Lower lobe of right lung (tissue), 2 donors: ENCODE results near the gene MYO9A. TPM values are rescaled to one million over a fixed set of nuclear protein-coding genes. Genes with fewer than 3 reads are reported as not detected.

Source experiments
- ATAC-seq, 2 donors: fragments of 200-7000 bp; cut with Tn5 transposase; one replicate each; pipeline ENCODE4 v1.9.1; 2020 to 2022; ENCODE audit warnings: mild to moderate bottlenecking in 2 of 2, moderate library complexity in 2 of 2
- DNase-seq: peaks from one replicate; pipeline ENCODE4 v3.0.0-alpha.2; 2020
- H3K27ac ChIP-seq: fragments of 200-600 bp; one replicate; pipeline ENCODE4 v1.8.0; 2022
- H3K27me3 ChIP-seq: fragments of 200-600 bp; one replicate; pipeline ENCODE4 v1.8.0; 2022; ENCODE audit warnings: low read depth
- H3K36me3 ChIP-seq: fragments of 200-600 bp; one replicate; pipeline ENCODE4 v1.8.0; 2022; ENCODE audit warnings: mild to moderate bottlenecking
- H3K4me1 ChIP-seq: fragments of 200-600 bp; one replicate; pipeline ENCODE4 v1.8.0; 2022
- H3K4me3 ChIP-seq: fragments of 200-600 bp; one replicate; pipeline ENCODE4 v1.8.0; 2022; ENCODE audit warnings: mild to moderate bottlenecking
- H3K9me3 ChIP-seq: fragments of 200-600 bp; one replicate; pipeline ENCODE4 v1.8.0; 2022
- CTCF ChIP-seq: fragments of 200-600 bp; IDR thresholded peaks from one replicate; pipeline ENCODE4 v1.8.0; 2022; ENCODE audit warnings: antibody characterized with exemption, mild to moderate bottlenecking
- intact Hi-C: fragments of 100-400 bp; cut with DNase I; formaldehyde crosslinking; loops from one replicate; pipeline ENCODE4 v1.11.0; 2022
- total RNA-seq: library from RNA; stranded (reverse); fragmentation: NEBNext Ultra II Directional; extraction: Animal tissue kit (Norgen Biotek cat#: 25700); gene quantifications from one replicate; pipeline ENCODE4 v1.2.1, GENCODE V29; 2021
- donor health status: DM: no; HTN: yes; CAD: no; lungs with severe emphysema.

Gene MYO9A
- total RNA-seq, 1 donor from 2014 or later, result 73.8 TPM

- DNase-seq (no peak), ATAC-seq (no peak)
- Histone ChIP-seq H3K27me3 (no peaks in the 10 kb centered on the region), H3K4me3 (no peak overlapping the region), H3K9me3 (no peaks in the 10 kb centered on the region), H3K4me1 (peaks cover 6% of the 10 kb centered on the region), H3K36me3 (no peaks in the 10 kb centered on the region), H3K27ac (no peak overlapping the region)
- no peak for TF ChIP-seq CTCF
- intact Hi-C loops, result no loop called here
Measured at GRCh38 chr15:72099155-72099554, 18.8 kb downstream of the MYO9A start.

- no peak for TF ChIP-seq CTCF
- Histone ChIP-seq H3K36me3 (no peaks in the 10 kb centered on the region), H3K4me1 (no peaks in the 10 kb centered on the region), H3K27ac (no peak overlapping the region), H3K27me3 (no peaks in the 10 kb centered on the region), H3K9me3 (no peaks in the 10 kb centered on the region), H3K4me3 (no peak overlapping the region)
- intact Hi-C loops, result no loop called here
- ATAC-seq (no peak), DNase-seq (no peak)
Measured at GRCh38 chr15:72098040-72098439, 19.9 kb downstream of the MYO9A start.

- no peaks in the 10 kb centered on the region for H3K36me3 ChIP-seq
- H3K4me3 ChIP-seq, result no peak overlapping the region
- no peak for ATAC-seq
- intact Hi-C loops, result no loop called here
- no peaks in the 10 kb centered on the region for H3K9me3 ChIP-seq
- TF ChIP-seq CTCF, result no peak
- no peaks in the 10 kb centered on the region for H3K27me3 ChIP-seq
- no peak overlapping the region for H3K27ac ChIP-seq
- H3K4me1 ChIP-seq, result no peaks in the 10 kb centered on the region
- DNase-seq, result no peak
Measured at GRCh38 chr15:72096796-72097195, 21.2 kb downstream of the MYO9A start.

GRCh38 chr15:72092691-72093090 lies 25.3 kb downstream of the MYO9A start:
- no peak overlapping the region for H3K27ac ChIP-seq
- H3K4me3 ChIP-seq, result no peak overlapping the region
- no peak for TF ChIP-seq CTCF
- intact Hi-C loops, result no loop called here
- peaks cover 5% of the 10 kb centered on the region for H3K4me1 ChIP-seq
- no peaks in the 10 kb centered on the region for H3K27me3 ChIP-seq
- H3K9me3 ChIP-seq, result no peaks in the 10 kb centered on the region
- ATAC-seq, result no peak
- no peaks in the 10 kb centered on the region for H3K36me3 ChIP-seq
- DNase-seq, result no peak

- TF ChIP-seq CTCF, result no peak
- Histone ChIP-seq H3K36me3 (no peaks in the 10 kb centered on the region), H3K27me3 (no peaks in the 10 kb centered on the region), H3K4me1 (peaks cover 12% of the 10 kb centered on the region), H3K9me3 (no peaks in the 10 kb centered on the region), H3K27ac (no peak overlapping the region), H3K4me3 (no peak overlapping the region)
- ATAC-seq (no peak), DNase-seq (no peak)
- intact Hi-C loops, result no loop called here
Measured at GRCh38 chr15:72092006-72092405, 25.9 kb downstream of the MYO9A start.
